ENCODE results near the gene MRTFB. TPM values are rescaled to one million over a fixed set of nuclear protein-coding genes. Genes with fewer than 3 reads are reported as not detected.
A peak's percentile ranks its signal among the peaks of the same experiment; 100 is the strongest.

MRTFB gene
- total and polyA plus RNA-seq, 2 experiments from 2014 or later = 13.9 to 22.2 TPM

- Mint-ChIP-seq H3K9me3 (peaks cover 2% of the 10 kb centered on the region; the same call in 1 of the 3 replicates), H3K27ac (no peak overlapping the region), H3K4me1 (no peaks in the 10 kb centered on the region), H3K4me3 (no peak overlapping the region), H3K36me3 (ENCODE audit: low read depth) (no peaks in the 10 kb centered on the region), H3K27me3 (ENCODE audit: insufficient read depth, low read depth, poor library complexity) (no peaks in the 10 kb centered on the region)
- Histone ChIP-seq H3K4me2 (no peak overlapping the region), H2AFZ (0 out of 2 replicates have a peak overlapping the region, but pooled peaks have one; percentile 56), H3K27ac (ENCODE audit: low read depth) (no peak overlapping the region), H3K36me3 (ENCODE audit: insufficient read depth) (no peaks in the 10 kb centered on the region), H3K27me3 (ENCODE audit: insufficient read depth) (no peaks in the 10 kb centered on the region), H4K20me1 (replicated peaks; ENCODE audit: insufficient read depth) (no peaks in the 10 kb centered on the region), H3K4me3 (no peak overlapping the region), H3K9me2 (ENCODE audit: insufficient read depth) (no peaks in the 10 kb centered on the region), H3K79me2 (replicated peaks; ENCODE audit: insufficient read depth) (no peaks in the 10 kb centered on the region), H3K4me1 (ENCODE audit: insufficient read depth) (no peaks in the 10 kb centered on the region), H3F3A (replicated peaks; ENCODE audit: low read depth) (no peaks in the 10 kb centered on the region)
- no peak for TF ChIP-seq ZNF331 (CRISPR knock-in tag; IDR thresholded peaks at IDR 0.05; ENCODE audit: low read depth)
- no peak for DNase-seq (ENCODE audit: low spot score)
- ATAC-seq = no peak
These were observed 42.9 kb upstream of the MRTFB start for GRCh38 chr16:14028202-14028601.

- no peaks in the 10 kb centered on the region for H4K20me1 ChIP-seq (replicated peaks; ENCODE audit: insufficient read depth)
- TF ChIP-seq JUNB (IDR thresholded peaks at IDR 0.05; ENCODE audit: unreplicated experiment) (no peak), REST (IDR thresholded peaks at IDR 0.05; ENCODE audit: unreplicated experiment) (no peak), ZNF114 (CRISPR knock-in tag; IDR thresholded peaks at IDR 0.05) (no peak), EZH2phosphoT487 (IDR thresholded peaks at IDR 0.05; ENCODE audit: unreplicated experiment) (no peak), ZNF331 (CRISPR knock-in tag; IDR thresholded peaks at IDR 0.05; ENCODE audit: low read depth) (no peak), CTCF (conservative IDR thresholded peaks at IDR 0.05; ENCODE audit: low read depth in 2 of 2) (no peak)
- no peak for DNase-seq (ENCODE audit: low spot score)
- H3K4me1 Mint-ChIP-seq = no peaks in the 10 kb centered on the region
- H3K4me2 ChIP-seq = no peak overlapping the region
- no peaks in the 10 kb centered on the region for H3K4me1 ChIP-seq (ENCODE audit: insufficient read depth)
- no peak overlapping the region for H2AFZ ChIP-seq
- H3F3A ChIP-seq (replicated peaks; ENCODE audit: low read depth) = no peaks in the 10 kb centered on the region
- H3K27me3 ChIP-seq (ENCODE audit: insufficient read depth) = no peaks in the 10 kb centered on the region
- no peaks in the 10 kb centered on the region; the same call in 2 of the 3 replicates for H3K9me3 Mint-ChIP-seq
- no peaks in the 10 kb centered on the region for H3K9me2 ChIP-seq (ENCODE audit: insufficient read depth)
- no peaks in the 10 kb centered on the region for H3K79me2 ChIP-seq (replicated peaks; ENCODE audit: insufficient read depth)
- H3K36me3 ChIP-seq (ENCODE audit: insufficient read depth) = no peaks in the 10 kb centered on the region
- H3K27me3 Mint-ChIP-seq (ENCODE audit: insufficient read depth, low read depth, poor library complexity) = no peaks in the 10 kb centered on the region
- H3K4me3 Mint-ChIP-seq = no peak overlapping the region
- H3K4me3 ChIP-seq = no peak overlapping the region
- no peak for ATAC-seq
- H3K27ac ChIP-seq (ENCODE audit: low read depth) = no peak overlapping the region
- no peaks in the 10 kb centered on the region for H3K36me3 Mint-ChIP-seq (ENCODE audit: low read depth)
- no peak overlapping the region for H3K27ac Mint-ChIP-seq
These were observed 41.5 kb upstream of the MRTFB start for GRCh38 chr16:14029658-14030057.
